IPS-18a (cell line): ENCODE results near the gene EFCAB12.

Source experiments
- H3K27ac ChIP-seq: one replicate; pipeline ENCODE4 v1.5.1; 2013; ENCODE audit warnings: low read length
- H3K27me3 ChIP-seq: one replicate; pipeline ENCODE4 v1.6.1; 2013; ENCODE audit warnings: mild to moderate bottlenecking, low read length; ENCODE audit not compliant: control insufficient read depth, insufficient read depth
- H3K36me3 ChIP-seq: one replicate; pipeline ENCODE4 v1.6.1; 2013; ENCODE audit warnings: low read depth, low read length; ENCODE audit not compliant: control insufficient read depth
- H3K4me1 ChIP-seq: one replicate; pipeline ENCODE4 v1.6.1; 2013; ENCODE audit warnings: low read depth, low read length; ENCODE audit not compliant: control insufficient read depth
- H3K4me3 ChIP-seq: one replicate; pipeline ENCODE4 v1.5.1; 2013; ENCODE audit warnings: low read length
- H3K9ac ChIP-seq: one replicate; pipeline ENCODE4 v1.6.1; 2013; ENCODE audit warnings: mild to moderate bottlenecking, low read length, moderate library complexity
- H3K9me3 ChIP-seq: one replicate; pipeline ENCODE4 v1.6.1; 2013; ENCODE audit warnings: low read depth, low read length; ENCODE audit not compliant: control insufficient read depth

The EFCAB12 gene

GRCh38 chr3:129462361-129462968, 34.0 kb upstream of the EFCAB12 start:
- Histone ChIP-seq H3K4me1 (no peaks in the 10 kb centered on the region), H3K27ac (no peak overlapping the region), H3K9me3 (no peaks in the 10 kb centered on the region), H3K4me3 (no peak overlapping the region), H3K27me3 (no peaks in the 10 kb centered on the region), H3K9ac (no peak overlapping the region), H3K36me3 (no peaks in the 10 kb centered on the region)

- H3K36me3 ChIP-seq = no peaks in the 10 kb centered on the region
- H3K9ac ChIP-seq = no peak overlapping the region
- no peak overlapping the region for H3K4me3 ChIP-seq
- H3K9me3 ChIP-seq = no peaks in the 10 kb centered on the region
- no peaks in the 10 kb centered on the region for H3K27me3 ChIP-seq
- H3K4me1 ChIP-seq = no peaks in the 10 kb centered on the region
- no peak overlapping the region for H3K27ac ChIP-seq
These were observed 33.2 kb upstream of the EFCAB12 start for GRCh38 chr3:129461461-129462146.

GRCh38 chr3:129461022-129461421, 32.6 kb upstream of the EFCAB12 start:
- no peaks in the 10 kb centered on the region for H3K4me1 ChIP-seq
- no peaks in the 10 kb centered on the region for H3K9me3 ChIP-seq
- H3K36me3 ChIP-seq = no peaks in the 10 kb centered on the region
- no peak overlapping the region for H3K9ac ChIP-seq
- H3K27me3 ChIP-seq = no peaks in the 10 kb centered on the region
- H3K27ac ChIP-seq = no peak overlapping the region
- H3K4me3 ChIP-seq = no peak overlapping the region

DNA sequence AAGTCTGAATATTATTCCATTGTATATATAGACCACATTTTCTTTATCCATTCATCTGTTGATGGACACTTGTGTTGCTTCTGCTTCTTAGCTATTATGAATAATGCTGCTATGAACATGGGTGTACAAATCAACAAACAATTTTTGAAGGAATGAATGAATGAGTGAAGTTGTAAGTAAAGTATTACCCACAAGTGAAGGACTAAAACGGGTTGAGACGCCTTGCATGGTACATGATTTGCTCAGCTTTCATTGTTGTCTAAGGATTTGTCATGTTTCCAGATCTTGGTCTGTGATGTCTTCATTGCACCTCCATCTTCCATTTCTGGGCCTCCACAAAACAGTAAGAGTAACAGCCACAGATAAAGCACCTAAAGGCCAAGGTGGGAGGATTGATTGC, 32.1 kb upstream of the EFCAB12 start:
- Histone ChIP-seq H3K27me3 (no peaks in the 10 kb centered on the region), H3K4me1 (no peaks in the 10 kb centered on the region), H3K27ac (no peak overlapping the region), H3K4me3 (no peak overlapping the region), H3K9me3 (no peaks in the 10 kb centered on the region), H3K9ac (no peak overlapping the region), H3K36me3 (no peaks in the 10 kb centered on the region)

GRCh38 chr3:129460155-129460554, 31.7 kb upstream of the EFCAB12 start:
- H3K27ac ChIP-seq = no peak overlapping the region
- no peaks in the 10 kb centered on the region for H3K27me3 ChIP-seq
- no peak overlapping the region for H3K9ac ChIP-seq
- H3K4me3 ChIP-seq = no peak overlapping the region
- H3K9me3 ChIP-seq = no peaks in the 10 kb centered on the region
- H3K36me3 ChIP-seq = no peaks in the 10 kb centered on the region
- no peaks in the 10 kb centered on the region for H3K4me1 ChIP-seq

DNA sequence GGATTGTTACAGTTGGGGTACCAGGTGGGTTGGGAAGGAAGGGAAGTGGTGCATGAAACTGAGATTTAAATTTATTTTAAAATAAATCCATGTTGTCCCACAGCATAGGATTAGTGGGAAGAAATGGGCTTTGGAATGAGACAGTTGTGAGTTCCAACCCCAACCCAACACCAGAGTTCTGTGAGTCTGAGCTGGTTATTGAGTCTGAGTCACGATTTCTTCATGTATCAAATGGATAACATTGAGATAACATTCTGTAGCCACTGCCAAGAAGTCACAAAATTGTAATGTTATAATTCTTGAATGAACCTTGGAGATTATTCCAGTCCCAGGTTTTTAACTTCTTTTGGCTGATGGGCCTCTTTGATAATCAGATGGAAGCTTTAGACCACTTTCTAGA, 25.3 kb upstream of the EFCAB12 start:
- Histone ChIP-seq H3K36me3 (no peaks in the 10 kb centered on the region), H3K9me3 (no peaks in the 10 kb centered on the region), H3K4me3 (no peak overlapping the region), H3K27ac (no peak overlapping the region), H3K27me3 (no peaks in the 10 kb centered on the region), H3K9ac (no peak overlapping the region), H3K4me1 (peaks cover 11% of the 10 kb centered on the region)

DNA sequence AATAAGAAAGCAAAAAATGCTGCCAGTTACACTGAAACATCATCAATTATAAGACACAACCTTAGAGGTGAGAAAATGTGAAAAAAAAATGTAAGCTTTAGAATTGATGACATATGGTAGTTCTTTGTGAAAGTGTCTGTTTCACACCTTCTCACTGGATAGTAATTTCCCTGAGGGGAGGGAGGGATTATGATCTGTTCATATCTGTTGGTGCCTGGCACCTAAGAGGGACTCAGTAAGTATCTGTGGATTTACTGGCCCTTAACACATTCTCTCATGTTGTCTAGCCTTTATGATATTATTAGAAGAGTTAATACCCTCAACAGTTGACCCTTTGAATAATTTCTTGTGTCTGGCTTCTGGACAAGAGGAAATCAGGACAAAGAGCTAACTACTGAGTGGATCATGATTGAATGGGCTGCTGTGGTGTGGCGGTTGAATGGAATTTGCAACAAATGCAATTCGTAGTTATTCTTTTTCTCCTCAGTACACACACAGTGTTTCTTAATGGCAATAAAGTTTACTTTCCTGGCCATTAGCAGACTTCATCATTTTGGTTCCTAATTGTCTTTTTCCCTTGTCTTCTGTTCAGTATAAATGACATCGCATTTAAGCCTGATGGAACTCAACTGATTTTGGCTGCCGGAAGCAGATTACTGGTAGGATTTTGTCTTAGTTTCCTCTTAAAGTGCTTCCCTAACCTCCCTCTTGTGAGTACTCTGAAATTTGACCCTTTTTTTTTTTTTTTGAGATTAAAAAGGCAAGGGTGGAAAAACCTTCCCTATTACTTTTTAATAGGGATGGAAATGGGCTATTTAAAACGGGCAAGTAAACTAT, 21.1 kb upstream of the EFCAB12 start:
- Histone ChIP-seq H3K27ac (no peak overlapping the region), H3K4me1 (peaks cover 16% of the 10 kb centered on the region), H3K9ac (no peak overlapping the region), H3K9me3 (no peaks in the 10 kb centered on the region), H3K36me3 (no peaks in the 10 kb centered on the region), H3K4me3 (no peak overlapping the region), H3K27me3 (no peaks in the 10 kb centered on the region)

DNA sequence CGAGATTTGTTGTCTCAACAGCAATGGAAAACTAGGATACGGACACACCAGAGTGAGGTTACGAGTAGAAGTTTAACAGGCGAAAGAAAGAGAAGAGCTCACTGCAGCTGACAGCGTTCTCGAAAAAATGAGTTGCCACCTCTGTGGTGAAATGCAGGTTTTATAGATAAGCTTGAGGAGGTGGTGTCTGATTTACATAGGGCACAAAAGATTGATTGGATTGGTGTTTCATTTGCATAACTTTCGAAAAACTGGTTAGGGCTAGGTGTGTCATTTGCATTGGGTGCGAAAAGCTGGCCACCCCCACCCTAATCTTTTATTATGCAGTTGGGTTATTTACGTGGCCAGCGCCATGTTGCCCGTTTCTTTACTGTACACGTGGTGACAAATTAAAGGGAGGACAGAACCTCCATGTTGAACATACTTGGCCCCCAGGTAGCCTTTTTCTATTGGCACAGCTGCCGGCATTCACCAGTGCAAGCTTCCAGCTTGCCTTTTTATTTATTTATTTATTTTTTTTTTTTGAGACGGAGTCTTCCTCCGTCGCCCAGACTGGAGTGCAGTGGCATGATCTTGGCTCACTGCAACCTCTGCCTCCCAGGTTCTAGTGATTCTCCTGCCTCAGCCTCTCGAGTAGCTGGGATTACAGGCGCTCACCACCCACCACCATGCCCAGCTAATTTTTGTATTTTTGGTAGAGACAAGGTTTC, 19.9 kb upstream of the EFCAB12 start:
- peaks cover 16% of the 10 kb centered on the region for H3K4me1 ChIP-seq
- H3K36me3 ChIP-seq = no peaks in the 10 kb centered on the region
- no peak overlapping the region for H3K9ac ChIP-seq
- no peak overlapping the region for H3K27ac ChIP-seq
- H3K4me3 ChIP-seq = no peak overlapping the region
- no peaks in the 10 kb centered on the region for H3K9me3 ChIP-seq
- no peaks in the 10 kb centered on the region for H3K27me3 ChIP-seq

- peaks cover 16% of the 10 kb centered on the region for H3K4me1 ChIP-seq
- H3K27me3 ChIP-seq = no peaks in the 10 kb centered on the region
- no peak overlapping the region for H3K4me3 ChIP-seq
- H3K27ac ChIP-seq = no peak overlapping the region
- H3K9ac ChIP-seq = no peak overlapping the region
- H3K36me3 ChIP-seq = no peaks in the 10 kb centered on the region
- H3K9me3 ChIP-seq = no peaks in the 10 kb centered on the region
These were observed 18.5 kb upstream of the EFCAB12 start for GRCh38 chr3:129446926-129447325.

DNA sequence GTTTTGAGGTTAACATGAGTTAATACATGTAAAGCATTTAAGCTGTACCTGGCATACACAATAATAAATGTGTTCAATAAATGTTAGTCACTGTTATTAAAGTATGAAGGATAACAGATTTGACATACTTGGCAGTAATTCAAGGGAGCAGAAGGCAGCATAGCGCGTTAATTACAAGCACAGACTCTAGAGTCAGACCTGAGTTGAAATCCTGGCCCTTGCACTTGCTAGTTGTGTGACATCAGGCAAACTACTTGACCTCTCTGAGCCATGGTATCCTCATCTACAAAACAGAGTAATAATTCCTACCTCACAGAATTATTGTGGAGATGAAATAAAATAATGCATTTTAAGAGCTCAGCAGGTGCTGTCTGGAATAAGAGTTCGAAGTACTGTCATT, 17.0 kb upstream of the EFCAB12 start:
- H3K9ac ChIP-seq = no peak overlapping the region
- no peaks in the 10 kb centered on the region for H3K9me3 ChIP-seq
- peaks cover 23% of the 10 kb centered on the region for H3K4me1 ChIP-seq
- no peaks in the 10 kb centered on the region for H3K27me3 ChIP-seq
- H3K4me3 ChIP-seq = no peak overlapping the region
- no peaks in the 10 kb centered on the region for H3K36me3 ChIP-seq
- no peak overlapping the region for H3K27ac ChIP-seq

GRCh38 chr3:129442947-129443346, 14.5 kb upstream of the EFCAB12 start:
- Histone ChIP-seq H3K27ac (no peak overlapping the region), H3K4me3 (no peak overlapping the region), H3K27me3 (no peaks in the 10 kb centered on the region), H3K9me3 (no peaks in the 10 kb centered on the region), H3K9ac (no peak overlapping the region), H3K36me3 (peaks cover 1% of the 10 kb centered on the region), H3K4me1 (peaks cover 16% of the 10 kb centered on the region)
